Stimulated activated CD8-positive, alpha-beta memory T cell treated with anti-CD3 and anti-CD28 coated beads, Interleukin-12 subunit alpha, Interleukin-12 subunit beta, amount 100 ng/mL, for 24 hours (primary cell): Measurements from ENCODE around the gene UBE2G2.

Experiments used
- DNase-seq: peaks from one replicate; pipeline ENCODE4 v3.0.0-alpha.2; 2020; ENCODE audit errors: extremely low read depth

Gene UBE2G2

DNA sequence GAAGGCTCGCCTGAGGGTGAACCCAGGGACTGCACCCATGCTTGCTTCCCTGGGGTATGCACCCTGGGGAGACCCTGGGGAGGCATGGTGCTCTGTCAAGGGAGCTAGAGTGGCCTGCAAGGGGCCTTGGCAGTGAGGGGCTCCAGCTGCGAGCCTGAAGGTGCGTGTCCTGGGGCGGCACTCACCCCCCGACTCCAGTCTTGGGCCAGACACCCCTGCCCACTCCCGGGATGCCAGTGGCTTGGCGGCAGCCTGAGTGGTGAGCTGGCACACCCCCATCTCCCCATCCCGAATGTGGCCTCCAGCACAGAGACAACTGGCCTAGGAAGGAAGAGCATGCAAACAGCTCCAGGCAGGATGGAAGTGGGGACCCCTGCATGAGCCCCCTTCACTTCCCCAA lies 13.6 kb upstream of the UBE2G2 start:
- no peak for DNase-seq

DNA sequence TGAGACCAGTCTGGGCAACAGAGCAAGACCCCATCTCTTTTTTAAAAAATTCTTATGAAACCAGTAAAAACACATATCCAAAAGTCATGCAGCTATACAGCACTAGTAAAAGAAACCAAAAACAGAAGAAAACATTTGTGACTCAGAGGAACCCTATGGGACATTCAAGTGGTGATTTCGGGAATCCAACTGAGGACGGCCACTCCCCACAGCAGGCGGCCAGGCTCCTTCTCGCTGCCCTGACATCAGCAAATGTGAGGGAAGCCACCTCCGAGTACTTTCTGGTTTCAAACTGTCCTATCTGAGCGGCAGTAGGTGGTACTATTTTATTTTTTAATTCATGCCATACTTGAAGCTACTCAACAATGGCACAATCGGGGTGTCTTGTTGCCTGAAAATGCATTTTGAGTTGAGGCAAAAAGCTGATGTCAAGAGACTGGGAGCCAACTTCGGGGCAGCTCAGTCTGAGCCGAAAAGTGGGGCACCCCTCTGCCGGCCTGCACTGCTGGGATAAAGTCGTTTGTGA lies 12.9 kb upstream of the UBE2G2 start:
- DNase-seq, result no peak

DNA sequence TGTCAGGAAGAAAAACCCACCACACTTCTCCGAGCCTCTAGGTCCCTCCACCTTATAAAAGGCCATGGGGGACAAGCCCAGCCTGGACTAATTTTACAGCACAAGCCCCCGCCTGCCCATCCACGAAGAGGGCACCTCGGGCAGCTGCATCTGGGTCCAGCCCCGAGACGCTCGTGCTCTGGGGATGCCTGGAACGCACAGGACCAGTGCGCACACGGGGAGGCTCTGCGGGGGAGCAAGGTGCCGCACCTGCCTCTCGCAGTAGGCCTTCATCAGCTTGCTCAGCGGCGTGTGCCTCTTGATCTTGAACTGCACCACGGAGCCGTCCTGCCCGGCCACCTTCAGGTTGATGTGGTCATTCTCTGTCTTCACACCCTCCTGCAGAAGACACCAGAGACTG lies 12.1 kb upstream of the UBE2G2 start:
- DNase-seq, result no peak

DNA sequence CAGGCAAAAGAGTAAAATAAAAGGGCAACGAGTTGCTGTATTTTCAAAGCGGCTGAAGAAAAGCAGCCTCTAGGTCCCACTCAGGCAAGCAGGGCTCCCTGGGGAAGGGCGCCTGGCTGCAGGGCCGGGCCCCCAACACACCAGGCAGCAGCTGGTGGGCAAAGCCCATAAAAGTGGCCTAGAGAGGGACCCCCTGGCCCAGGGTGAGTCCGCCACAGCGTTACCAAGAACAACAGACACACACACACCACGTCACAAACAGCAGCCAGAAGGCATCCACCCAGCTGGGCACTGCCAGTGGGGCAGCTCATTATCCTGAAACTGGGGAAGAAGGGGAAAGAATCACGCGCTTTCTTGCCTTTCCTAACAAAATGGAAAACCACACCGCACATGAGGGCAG lies 11.5 kb upstream of the UBE2G2 start:
- no peak for DNase-seq

DNA sequence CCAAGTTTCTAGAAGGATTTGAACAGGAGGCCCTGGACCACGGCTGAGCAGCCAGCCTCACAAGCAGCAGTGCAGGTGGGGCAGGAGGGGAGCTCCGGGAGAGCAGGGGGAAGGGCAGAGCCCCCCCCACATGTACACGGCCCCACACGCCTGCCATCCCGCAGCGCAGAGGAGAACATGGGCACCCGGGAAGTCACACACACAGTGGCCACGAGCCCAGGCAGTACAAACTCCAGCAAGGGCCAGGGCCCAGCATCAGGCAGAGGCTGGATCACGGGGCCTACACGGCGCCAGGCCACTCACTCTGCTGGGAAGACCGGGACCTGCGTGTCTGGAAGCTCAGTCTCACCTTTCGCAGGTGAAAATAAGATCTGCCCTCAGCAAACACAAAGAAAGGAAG lies 11.0 kb upstream of the UBE2G2 start:
- DNase-seq, result no peak

DNA sequence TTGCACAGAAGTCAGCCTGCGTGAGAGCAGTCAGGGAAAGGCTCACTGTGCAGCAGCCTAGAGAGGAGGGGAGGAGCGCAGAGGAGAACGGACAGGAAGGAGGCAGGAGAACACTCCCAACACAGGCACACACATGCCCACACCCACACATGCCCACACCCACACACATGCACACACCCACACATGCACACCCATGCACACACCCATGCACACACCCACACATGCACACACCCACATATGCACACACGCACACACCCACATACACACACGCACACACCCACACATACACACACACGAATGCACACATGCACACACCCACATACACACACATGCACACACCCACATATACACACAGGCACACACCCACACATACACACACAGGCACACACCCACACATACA lies 9.2 kb upstream of the UBE2G2 start:
- DNase-seq, result no peak

DNA sequence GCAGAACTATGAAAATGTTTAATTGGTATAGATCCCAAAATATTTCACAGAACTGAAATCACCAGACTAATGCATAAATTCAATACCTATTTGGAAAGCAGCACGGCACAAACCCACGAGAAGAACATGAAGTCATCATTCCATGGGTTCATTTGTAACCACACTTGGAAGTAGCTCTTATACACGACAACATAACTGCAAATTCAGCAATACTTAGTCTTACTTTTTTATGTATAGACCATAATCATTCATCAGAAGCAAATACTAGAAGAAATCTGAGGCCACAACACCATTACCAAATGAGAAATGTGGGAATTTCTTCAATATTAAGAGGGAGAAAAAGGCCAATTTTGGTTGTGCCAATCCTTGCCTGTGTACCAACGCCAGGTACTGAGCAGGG lies 4.2 kb upstream of the UBE2G2 start:
- no peak for DNase-seq

DNA sequence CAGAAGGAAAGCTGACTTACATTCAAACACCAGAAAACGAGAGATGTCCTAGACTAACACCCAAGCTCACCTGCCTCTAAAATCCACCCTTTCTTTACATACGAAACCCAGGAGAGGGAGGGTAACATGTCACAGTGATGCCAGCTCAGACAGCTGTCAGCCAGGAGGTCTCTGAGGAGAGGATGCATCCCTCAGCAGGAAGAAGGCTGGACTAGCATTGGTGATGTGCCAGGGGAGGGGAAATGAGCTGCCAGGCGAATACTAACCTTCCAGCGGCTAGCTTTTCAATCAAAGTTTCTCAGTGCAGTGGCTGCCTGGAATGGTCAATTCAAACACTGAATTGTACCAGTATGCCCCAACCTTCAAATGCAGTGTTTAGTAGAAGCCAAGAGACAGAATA lies 3.6 kb upstream of the UBE2G2 start:
- DNase-seq, result no peak

DNA sequence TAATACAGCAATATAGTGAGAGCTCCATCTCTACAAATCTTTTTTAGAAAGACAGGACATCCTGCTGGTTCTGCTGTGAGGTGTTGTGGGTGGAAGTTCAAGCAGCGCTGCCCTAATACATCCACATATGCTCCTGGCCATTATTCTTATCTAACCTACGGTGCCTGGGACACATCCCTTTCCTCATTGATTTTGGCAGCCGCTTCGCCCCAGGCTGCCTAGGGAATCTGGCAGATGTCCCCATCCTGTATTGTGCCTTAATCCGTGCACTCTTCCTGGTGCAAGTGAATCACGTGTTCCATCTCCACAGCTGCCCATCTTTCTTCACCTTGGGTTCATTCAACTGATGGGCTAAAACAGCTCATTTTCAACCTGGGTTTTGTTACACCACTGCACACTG lies 3.1 kb upstream of the UBE2G2 start:
- DNase-seq, result no peak

DNA sequence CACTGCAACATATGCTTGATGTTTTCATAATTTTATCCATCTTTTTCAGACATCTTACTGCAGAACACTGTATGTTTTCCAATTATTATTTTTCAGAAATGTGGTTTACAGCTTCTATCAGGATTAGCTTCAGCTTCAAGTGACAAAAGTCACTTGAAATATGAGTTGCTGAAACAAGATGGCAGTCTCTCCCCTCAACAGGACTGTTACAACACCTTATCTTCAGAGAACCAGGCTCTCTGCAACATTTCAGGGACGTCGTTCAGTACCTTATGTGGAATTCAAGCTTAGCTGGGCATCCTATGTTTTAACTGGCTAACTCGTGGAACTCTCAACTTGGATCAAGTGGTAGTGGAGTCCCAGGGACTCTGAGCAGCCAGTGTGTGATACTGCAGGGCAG lies 2.0 kb upstream of the UBE2G2 start:
- no peak for DNase-seq

DNA sequence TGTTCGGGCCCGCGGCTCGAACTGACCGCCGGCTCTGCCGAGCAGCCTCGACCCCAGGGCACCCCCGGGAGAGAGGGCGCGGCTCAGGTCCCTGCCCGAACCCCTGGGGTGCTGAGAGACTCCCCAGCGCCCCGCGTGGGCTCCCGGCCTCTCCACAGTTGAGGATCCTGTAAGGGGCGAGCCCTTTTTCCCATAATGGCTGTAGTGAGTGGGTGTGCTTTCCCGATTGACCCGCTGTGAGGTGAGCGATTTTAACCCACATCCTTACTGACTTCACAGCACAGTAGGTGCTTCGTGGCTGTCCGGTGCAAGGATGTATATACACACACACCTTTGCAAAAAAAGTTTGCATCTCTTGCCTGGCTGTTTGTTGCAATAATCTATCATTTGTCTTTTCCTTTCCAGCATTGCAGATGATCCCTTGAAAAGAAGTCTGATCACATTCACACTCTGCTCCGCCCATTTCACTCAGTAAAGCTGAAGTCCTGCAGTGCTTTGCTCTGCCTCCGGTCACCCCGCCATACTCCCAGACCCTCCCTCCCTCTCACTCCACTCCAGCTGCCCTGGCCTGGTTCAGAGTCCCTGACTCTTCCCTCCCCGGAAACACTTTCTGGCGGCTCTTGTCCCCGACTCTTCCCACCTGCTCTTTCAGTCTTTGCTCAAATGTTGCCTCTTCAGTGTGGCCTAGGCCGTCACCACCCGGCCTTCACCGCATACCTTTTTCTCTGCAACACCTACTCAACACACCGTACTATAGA lies 955 bp upstream of the UBE2G2 start:
- DNase-seq, result no peak

DNA sequence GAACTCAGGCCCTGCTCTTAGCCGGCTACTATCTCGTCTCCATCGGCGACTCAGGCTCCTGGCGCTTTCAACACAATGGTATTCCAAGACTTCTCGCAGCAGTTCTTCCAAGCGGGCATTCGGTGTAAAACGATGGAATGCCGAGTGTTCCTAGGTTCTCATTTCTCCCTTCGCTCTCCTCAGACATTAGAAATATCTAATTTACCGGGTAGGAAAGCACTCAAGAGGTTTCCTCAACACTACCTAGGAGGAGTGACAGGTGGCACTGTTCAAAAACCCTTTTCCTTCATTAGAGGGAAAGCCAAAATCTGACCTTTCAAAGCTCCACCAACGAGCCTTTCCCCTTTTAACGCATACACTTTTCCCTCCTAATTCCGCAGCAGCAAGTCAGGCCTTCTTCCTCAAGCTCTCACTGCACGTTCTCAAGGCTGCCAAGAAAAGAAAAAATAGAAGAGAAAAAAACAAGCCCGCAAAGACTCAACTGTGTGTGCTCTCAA lies 601 bp downstream of the UBE2G2 start:
- DNase-seq, result no peak

DNA sequence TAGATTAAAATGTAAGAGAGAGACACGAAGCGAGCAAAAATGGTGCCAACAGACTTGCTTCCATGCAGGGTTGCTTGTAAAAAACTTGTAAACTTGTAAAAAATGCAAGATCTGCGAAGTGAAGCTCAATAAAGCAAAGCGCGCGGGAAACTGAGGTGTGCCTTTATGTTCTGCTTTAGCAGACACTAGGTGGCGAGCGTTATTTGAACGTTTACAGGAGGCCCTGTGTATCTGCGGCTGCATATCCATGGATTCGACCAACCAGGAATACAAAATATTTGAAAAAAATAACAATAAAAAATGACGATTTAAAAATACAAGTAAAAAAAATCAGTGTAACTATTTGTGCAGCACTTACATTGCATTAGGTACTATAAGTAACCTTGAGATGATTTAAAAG lies 1.5 kb downstream of the UBE2G2 start:
- DNase-seq, result no peak

DNA sequence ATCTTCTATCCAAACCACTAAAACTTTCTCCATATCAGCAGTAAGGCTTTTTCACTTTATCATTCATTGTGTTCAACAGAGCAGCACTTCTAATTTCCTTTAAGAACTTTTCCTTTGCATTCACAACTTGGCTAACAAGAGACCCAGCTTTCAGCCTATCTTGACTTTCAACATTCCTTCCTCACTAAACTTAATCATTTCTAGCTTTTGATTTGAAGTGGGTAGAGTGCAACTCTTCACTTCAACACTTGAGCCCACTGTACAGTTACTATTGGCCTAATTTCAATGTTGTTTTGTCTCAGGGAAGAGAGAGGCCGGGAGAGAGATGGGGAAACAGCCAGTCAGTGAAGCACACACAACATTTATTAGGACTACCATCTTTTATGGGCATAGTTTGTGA lies 2.0 kb downstream of the UBE2G2 start:
- DNase-seq, result no peak

DNA sequence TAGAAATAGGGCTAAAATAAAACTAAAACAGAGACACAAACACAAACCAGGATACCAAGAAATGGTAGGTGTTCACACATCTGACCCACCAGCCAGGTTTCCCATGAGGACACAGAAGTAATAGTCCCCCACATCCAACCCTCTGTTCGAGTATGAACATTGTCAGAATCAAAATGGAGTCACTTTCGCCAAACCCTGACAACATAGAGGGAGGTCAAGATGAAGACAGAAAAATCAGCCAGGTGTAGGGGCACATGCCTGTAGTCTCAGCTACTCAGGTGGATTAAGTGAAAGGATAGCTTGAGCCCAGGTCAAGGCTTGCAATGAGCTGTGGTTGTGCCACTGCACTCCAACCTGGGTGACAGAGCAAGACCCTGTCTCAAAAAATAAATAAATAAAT lies 3.8 kb downstream of the UBE2G2 start:
- DNase-seq, result no peak

DNA sequence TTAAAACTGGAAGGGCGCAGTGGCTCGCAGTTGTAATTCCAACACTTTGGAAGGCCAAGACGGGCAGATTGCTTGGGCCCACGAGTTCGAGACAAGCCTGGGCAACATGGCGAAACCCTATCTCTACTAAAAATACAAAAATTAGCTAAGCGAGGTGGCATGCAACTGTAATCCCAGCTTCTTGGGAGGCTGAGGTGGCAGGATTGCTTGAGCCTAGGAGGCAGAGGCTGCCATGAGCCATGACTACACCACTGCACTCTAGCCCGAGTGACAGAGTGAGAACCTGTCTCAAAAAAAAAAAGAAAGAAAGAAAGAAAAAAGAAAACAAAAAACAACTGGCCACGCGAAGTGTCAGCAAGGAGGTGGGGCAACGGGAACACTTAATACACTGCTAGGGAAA lies 6.3 kb downstream of the UBE2G2 start:
- no peak for DNase-seq

DNA sequence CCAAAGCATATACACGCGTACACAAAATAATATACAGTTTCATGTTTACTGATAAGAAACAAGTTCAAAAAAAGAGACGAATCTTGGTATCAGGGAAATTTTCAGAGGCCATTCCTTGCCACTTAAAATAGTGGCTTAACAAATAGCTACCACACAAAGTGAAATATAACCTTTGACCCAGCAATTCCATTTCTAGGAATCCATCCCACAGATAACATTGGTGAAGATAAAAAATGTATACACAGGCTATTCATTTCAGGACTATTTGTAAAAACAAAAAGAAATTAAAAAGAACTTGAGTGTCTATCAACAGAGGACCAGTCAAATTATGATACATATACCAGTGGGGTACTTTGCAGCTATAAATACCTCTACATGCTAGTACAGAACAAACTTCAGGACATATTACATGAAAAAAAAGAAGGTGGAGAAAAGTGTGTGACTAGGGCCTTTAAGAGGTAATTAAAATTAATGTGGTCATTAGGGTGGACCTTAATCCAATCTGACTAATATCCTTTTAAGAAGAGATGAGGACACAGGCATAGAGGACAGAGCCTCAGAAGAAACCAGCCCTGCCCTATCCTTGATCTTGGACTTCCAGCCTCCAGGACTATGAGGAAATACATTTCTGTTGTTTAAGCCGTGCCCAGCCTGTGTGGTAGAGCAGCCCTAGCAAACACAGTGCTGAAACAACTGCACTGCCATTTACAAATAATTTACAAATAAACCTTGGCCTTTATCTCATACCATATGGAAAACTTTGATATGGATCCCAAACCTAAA lies 7.8 kb downstream of the UBE2G2 start:
- no peak for DNase-seq

DNA sequence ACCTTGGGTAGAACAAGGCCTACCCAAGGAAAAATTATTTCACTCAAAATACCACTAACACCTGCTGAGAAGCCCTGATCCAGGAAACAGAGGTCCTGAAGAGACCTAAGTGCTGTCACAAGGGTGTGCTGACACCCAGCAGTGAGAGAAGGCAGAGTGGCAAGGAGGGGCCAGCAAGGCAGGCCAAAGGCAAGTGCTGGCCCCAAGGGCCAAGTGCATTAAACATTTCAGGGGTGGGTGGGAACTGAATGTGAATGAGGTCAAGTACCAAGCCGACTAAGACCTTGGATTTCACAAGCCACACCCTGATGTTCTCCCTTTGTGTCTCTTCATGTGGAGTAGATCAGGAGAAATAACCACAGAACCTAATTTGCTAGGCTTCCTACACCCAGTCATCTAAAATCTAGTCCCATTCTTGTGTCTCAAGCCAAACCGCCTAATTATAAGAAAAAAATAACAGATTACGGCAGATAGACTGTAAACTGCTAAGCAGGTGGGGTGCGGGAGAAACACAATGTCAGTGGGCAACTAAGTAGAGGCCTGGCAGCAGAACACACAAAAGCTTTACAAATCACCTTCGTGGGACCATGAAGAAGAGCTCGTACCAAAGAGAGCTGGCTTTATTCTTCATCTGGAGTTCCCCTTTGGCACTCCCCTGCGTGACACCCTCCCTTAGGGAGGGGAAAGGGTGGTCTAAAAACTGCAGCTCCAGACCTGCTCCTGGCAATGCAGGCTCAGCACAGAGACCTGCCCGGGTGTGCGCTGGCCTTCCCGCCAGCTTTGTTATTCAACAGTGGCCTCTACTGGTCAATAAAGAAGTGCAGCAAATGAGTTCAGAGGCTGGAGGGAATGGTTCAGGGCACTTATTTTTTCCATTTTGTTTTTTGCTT lies 8.7 kb downstream of the UBE2G2 start:
- no peak for DNase-seq

DNA sequence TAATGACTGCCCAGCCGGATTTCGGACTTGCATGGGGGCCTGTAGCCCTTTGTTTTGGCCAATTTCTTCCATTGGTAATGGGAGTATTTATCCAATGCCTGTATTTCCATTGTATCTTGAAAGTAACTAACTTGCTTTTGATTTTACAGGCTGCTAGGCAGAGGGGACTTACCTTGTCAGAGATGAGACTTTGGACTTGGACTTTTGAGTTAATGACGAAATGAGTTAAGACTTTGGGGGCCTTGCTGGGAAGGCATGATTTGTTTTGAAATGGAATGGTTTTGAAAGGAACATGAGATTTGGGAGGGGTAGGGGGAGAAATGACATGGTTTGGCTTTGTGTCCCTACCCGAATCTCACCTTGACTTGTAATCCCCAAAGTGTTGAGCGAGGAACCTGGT lies 9.6 kb downstream of the UBE2G2 start:
- no peak for DNase-seq

DNA sequence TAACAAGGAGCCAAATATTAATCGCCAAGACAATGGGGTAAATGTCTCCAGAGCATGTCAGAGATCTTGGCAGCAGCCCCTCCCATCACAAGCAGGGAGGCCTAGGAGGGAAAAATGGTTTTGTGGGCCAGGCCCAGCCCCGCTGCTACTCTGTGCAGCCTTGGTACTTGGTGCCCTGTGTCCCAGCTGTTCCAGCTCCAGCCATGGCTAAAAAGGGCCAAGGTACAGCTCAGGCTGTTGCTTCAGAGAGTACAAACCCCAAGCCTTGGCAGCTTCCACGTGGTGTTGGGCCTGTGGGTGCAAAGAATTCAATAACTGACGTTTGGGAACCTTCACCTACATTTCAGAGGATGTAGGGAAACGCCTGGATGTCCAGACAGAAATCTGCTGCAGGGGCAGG lies 10.4 kb downstream of the UBE2G2 start:
- no peak for DNase-seq

DNA sequence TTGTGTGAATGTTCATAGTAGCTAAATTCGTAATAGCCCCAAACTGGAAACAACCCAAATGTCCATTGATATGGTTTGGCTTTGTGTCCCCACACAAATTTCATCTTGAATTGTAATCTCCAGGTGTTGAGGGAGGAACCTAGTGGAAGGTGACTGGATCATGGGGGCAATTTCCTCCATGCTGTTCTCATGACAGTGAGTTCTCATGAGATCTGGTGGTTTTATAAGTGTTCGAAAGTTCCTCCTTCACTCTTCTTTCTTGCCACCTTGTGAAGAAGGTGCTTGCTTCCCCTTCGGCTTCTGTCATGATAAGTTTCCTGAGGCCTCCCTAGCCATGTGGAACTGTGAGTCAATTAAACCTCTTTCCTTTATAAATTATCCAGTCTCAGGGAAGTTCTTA lies 11.3 kb downstream of the UBE2G2 start:
- no peak for DNase-seq

DNA sequence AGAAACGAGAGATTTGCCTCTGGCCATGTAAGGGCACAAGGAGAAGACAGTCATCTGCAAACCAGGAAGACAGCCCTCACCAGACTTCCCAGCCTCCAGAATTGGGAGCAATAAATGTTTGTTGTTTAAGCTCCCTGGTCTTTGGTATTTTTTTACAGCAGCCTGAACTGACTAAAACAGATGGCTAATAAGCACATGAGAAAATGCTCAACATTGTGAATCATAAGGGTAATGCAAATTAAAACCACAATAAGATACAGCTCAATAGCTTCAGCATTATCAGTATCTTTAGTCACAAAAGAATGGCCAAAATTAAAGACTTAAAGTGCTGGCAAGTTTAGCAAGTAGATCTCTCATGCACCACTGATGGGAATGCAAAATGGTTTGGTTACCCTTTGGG lies 11.7 kb downstream of the UBE2G2 start:
- no peak for DNase-seq
